ENCODE measurements around the gene CUL7.

DNA sequence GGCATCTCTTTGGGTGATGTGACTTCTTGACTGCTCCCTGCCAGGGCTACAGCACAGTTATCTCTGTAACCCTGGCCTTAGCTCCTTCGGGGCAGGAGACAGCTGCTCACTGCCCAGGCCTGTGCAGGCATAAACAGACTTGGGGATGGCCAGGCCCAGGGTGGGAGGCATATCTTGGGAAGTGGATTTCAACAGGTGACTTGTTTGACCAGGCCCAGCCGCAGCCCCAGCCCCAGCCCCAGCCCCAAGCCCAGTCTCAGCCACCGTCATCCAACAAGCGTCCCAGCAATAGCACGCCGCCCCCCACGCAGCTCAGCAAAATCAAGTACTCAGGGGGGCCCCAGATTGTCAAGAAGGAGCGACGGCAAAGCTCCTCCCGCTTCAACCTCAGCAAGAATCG lies 47.4 kb downstream of the CUL7 start:
- TF ChIP-seq EZH2 (IDR thresholded peaks at IDR 0.05; ENCODE audit: insufficient read depth, poor library complexity, severe bottlenecking) (no peak), EZH2phosphoT487 (IDR thresholded peaks at IDR 0.05; ENCODE audit: insufficient read depth, low read depth) (no peak)
